Right hindlimb (tissue), 1 donor: ENCODE results near the gene GPR137.

Source experiments
- DNase-seq: peaks from one replicate; pipeline ENCODE4 v3.0.0-alpha.2; 2018

Gene GPR137

DNA sequence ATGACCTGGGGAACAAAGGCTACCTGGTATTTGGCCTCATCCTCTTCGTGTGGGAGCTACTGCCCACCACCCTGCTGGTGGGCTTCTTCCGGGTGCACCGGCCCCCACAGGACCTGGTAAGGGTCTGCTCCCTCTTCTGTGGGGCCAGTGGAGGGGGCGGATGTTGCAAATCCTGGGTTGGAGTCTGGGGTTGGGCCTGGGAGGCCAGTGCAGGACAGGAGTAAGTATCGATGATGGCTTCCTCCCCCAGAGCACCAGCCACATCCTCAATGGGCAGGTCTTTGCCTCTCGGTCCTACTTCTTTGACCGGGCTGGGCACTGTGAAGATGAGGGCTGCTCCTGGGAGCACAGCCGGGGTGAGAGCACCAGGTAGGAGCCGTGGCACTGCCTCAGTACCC is 2.7 kb downstream of the GPR137 start:
- no peak for DNase-seq

DNA sequence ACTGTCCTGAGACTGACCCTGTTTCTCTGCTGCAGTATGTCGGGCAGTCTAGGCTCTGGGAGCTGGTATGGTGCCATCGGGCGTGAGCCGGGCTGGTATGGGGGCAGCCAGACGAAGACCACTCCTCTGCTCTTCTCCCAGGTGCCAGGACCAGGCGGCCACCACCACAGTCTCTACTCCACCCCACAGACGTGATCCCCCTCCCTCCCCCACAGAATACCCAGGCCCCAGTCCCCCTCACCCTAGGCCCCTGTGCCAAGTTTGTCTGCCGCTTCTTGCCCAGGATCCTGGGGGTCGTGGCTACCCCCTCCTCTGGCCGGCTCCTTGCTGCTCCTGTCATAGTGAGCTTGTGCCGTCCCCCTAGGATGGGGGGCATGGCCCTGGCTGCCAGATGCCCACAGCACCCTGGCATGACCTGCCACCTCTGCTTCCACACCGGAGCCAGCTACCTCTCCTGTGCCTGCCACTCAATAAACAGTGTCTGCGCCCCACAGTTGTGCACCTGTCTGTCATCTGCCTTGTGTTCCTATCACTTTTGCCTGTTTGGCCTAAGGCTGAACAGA is 3.4 kb downstream of the GPR137 start:
- no peak for DNase-seq

DNA sequence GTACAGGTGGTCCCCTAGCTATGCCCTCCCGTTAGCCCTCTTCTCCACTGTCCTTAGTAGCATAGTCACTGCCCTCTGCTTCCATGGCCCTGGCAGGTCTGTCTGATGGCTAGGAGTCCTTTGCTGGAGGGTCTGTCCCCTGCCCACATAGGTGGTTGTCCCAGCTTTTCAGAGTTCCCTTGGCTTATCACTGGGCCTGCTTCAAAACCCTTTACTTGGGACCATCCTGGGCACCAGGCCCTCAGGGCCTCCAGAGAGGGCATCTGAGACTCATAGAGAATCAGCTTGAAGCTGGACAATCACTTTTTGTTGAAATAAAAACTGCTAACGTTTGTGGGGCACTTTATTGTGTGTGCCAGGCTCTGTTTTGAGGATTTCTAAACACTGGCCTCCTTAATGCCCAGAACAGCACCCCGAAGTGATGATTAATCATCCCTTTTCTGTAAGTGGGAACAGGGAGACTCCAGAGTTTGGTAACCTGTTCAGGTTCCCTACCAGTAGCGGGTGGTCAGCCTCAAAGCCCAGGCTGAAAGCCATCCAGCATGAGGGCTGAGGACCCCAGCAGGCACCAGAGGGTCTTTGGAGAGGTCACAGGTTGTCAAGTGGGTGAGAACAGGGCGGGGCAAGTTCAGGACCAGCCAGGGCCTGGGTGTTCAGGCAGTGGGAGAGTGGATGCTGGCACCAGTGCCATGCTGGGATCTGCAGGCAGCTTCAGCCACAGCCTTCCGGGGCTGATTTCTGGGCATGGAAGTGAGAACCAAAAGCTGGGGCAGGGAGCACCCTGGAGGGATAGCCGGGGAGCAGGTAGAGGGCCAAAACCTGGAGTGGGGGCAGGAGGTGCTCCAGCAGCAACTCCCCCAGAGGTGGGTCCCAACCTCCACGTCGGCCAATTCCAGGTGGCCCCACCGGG is 5.0 kb downstream of the GPR137 start:
- no peak for DNase-seq

DNA sequence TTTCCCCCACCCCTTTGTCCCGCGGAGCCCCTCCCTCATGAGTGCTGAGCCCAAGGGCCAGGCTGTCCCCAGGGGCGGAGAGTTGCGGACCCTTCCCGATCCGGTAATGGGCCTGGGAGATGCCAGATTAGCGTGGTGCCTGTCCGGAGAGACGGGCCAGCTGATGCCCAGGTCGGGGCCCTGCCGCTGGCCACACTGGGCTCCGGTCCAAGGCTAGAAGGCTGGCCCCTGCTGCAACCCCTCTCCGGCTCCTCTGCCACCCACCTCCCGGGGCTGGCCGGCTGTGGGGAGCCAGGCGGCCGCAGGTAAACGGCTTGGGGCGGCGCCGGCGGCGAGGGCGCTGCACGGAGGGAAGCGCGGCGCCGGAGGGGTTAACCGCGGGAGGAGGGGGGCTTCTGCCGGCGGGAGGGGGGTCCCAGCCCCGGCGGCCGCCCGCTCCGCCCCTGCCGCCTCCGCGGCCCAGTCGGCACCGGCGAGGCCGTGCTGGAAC is 5.7 kb downstream of the GPR137 start, which contains the start of gene KCNK4:
TSS of gene KCNK4 (plus strand) at position 41 of the 490 bp plus-strand sequence. CDS start 1,717 bp downstream, outside the sequence.
- no peak for DNase-seq

DNA sequence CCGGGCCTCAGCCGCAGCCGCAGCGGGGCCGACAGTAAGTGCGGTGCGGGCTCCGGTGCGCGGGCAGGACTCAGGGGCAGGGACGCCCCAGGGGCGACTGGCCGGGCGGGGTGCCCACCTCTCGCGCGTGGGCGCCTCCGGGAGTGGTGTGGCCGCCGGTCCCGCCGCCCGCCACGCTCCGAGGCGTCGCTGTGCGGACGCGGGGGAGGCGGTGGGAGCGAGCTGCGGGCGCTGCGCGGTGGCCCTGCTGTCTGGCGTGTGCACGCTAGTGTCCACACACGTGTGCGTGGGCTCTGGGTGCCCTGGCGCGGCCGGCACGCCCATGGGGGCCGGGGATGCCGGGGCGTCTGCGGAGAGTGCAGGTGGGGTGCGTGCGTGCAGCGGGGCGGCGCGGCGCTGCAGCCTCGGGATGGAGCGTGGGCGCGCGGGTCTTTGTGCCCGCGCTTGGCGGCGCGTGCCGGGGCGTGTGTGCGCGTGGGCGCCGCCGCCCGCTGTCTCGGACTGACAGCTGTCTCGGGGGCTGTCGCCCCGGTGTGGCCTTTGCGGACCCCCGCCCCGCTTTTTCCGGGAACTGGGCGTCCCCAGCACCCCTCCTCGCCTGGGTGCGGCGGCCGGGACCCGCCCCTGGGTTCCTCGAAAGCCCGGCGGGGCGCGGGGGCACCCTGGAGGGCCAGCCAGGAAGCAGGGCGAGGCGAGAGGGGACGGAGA is 6.3 kb downstream of the GPR137 start:
- no peak for DNase-seq

DNA sequence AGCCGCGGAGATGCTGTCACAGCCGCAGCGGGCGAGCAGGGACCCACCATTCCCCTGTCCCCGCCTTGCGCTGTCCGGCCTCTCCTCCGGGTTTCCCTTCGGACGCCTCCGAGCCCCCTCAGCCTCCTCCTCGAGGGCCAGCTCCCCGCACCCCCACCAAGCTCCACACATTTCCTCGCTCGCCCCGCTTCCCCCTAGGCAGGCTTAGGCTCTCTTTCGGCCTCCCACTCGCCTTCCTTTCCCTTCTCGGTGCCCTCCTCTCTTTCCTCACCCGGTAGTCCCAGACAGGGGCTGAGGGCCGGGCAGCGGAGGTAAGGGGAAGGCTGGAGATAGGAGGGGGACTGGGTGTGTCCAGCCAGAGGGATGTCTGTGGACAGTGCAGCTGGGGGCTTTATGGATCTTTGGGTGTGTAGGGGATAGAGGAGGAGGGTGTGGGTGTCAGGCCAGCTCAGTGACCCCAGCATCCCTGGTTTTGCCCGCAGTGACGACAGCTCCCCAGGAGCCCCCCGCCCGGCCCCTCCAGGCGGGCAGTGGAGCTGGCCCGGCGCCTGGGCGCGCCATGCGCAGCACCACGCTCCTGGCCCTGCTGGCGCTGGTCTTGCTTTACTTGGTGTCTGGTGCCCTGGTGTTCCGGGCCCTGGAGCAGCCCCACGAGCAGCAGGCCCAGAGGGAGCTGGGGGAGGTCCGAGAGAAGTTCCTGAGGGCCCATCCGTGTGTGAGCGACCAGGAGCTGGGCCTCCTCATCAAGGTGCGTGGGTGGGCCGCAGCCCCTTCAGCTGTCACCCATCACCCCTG is 7.0 kb downstream of the GPR137 start:
- no peak for DNase-seq

DNA sequence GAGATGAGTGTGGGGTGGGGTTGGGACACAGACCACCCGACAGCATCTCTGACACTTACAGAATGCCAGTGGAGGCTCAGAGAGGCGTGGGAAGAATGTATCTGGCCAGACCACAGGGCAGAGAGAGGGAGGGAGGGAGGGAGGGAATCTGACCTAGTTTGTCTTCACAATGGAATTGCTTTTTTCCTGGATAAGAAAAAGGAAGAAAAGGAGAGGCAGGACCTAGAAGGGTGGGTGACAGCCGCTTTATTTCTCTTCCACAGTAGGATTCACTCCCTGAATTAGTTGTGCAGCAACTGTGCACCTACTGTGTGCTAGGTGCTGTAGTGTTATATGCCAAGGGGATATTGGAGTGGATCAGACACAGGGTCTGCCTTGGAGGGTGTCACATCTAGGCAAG is 9.1 kb downstream of the GPR137 start:
- DNase-seq, result no peak

DNA sequence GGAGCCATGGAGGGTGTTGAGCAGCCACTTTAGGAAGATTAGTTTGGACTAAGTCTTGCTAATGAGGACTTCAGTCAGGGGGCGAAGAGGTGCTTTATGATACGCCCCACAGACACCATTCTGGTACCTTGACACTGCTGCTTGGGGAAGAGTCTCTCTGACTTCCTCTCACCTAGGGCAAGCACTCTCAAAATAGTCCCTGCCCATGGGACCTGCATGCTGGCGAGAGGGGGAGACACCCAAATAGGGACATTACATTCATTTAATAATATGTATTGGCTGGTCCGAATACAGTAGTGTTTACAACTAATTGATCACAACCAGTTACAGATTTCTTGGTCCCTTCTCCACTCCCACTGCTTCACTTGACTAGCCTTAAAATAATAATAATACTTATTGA is 10.1 kb downstream of the GPR137 start:
- DNase-seq, result no peak

DNA sequence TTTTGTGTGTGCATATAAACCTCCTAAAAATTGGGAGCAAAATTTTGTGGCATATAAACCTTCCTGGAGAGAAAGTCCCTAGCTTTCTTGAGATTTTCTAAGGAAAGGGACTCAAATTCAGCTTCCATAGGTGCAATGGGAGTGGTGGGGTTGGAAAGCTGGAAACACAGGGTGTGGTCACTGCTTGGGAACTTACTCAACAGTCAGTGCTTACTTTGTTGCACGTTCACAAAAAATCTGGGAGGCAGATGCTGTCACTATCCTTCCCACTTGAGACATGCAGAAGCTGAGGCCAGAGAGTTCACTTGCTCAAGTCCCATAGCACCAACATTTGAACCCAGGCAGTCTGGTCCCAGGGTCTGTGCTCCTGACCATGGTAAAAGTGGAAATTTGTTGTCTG is 10.6 kb downstream of the GPR137 start:
- DNase-seq, result no peak

DNA sequence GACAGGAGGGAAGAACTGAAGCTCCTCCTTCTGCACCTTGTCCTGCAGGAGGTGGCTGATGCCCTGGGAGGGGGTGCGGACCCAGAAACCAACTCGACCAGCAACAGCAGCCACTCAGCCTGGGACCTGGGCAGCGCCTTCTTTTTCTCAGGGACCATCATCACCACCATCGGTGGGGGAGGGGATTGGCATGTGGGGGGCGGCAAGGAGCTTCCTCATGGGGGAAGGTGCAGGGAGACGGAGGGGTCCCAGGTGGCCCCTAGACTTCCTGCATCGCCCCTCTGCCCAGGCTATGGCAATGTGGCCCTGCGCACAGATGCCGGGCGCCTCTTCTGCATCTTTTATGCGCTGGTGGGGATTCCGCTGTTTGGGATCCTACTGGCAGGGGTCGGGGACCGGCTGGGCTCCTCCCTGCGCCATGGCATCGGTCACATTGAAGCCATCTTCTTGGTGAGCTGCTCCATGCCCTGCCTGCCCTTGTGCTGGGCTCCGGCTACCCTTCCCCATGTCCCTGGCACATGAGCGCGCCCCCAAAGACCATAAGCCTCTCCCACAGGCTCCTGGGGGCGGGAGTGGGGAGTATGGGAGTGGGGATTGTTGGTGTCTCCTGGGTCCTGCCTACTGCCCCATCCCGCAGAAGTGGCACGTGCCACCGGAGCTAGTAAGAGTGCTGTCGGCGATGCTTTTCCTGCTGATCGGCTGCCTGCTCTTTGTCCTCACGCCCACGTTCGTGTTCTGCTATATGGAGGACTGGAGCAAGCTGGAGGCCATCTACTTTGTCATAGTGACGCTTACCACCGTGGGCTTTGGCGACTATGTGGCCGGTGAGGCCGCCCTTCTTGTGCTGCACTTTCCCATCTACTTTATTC is 11.4 kb downstream of the GPR137 start:
- no peak for DNase-seq

DNA sequence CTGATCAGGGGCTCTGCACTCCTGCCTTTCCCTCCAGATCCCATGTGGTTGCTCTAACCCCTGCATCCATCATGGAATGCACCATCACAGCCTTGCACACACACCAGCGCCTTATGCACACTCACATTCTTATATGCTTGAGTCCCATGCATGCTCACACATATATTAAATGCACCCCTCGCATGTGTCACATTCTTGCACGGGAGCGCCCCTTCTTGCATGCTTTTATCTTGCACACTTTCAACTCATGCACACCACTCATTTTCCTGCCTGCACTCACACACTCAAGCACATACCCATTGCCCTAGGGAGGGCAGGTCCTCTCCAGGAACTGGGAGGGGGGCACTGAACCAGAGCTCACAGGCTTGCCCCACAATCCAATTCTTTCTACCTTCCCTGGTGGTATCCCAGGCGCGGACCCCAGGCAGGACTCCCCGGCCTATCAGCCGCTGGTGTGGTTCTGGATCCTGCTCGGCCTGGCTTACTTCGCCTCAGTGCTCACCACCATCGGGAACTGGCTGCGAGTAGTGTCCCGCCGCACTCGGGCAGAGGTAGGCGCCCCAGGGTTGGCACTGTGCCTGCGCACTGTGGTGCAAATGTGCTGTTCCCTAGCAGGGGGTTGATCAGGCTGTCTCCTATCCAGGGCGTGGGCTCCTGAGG is 12.2 kb downstream of the GPR137 start:
- DNase-seq, result no peak

DNA sequence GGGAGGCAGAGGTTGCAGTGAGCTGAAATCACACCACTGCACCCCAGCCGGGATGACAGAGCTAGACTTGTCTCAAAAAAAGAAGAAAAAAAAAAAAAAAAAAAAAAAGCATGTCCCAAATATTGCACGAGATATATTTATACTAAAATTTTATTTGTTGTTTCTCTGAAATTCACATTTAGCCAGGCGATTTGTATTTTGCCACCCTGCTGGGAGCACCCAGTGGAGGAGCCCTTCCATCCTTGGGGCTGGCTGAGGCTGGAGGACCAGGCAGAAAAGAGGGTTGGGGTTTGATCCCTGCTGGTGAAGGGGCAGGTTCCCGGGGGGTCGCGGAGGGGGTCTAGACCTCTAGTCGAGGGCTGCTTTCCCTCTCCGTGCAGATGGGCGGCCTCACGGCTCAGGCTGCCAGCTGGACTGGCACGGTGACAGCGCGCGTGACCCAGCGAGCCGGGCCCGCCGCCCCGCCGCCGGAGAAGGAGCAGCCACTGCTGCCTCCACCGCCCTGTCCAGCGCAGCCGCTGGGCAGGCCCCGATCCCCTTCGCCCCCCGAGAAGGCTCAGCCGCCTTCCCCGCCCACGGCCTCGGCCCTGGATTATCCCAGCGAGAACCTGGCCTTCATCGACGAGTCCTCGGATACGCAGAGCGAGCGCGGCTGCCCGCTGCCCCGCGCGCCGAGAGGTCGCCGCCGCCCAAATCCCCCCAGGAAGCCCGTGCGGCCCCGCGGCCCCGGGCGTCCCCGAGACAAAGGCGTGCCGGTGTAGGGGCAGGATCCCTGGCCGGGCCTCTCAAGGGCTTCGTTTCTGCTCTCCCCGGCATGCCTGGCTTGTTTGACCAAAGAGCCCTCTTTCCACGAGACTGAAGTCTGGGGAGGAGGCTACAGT is 13.6 kb downstream of the GPR137 start:
- peak; percentile 74 for DNase-seq

DNA sequence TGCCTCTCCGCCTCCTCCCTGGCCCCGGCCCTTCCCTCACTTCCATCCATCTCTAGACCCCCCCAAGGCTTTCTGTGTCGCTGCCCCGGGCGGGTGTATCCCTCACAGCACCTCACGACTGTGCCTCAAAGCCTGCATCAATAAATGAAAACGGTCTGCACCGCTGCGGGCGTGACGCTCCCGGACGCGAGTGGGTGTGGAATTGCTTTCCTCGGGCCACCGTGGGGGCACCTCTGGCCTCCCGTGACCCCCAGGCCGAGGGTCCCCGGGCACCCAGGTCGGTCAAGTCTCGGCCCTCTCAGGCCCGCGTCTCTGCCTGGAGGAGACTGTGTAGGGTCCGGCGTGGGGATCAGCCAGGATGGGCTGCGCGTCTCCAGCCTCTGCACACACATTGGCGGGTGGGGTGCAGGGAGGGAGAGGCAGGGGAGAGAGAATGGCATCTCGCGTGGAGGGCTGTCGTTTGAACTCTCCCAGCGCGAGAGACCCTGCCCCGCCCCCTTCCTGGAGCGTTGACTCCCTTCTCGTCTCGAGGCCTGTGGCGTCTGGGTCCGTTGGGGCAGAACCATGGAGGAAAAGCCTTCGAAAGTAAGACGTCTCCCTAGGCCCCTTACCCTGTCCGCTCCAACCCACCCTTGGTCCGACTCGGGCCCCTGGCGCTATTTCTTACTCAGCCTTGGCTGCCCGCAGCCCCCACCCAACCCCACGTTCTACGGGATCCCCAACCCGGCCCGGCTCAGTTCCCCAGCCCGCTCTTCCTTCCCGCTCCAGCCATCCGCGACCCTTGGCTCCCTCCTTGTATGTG is 14.4 kb downstream of the GPR137 start, which contains the start of gene CATSPERZ:
TSS of gene CATSPERZ (plus strand) at position 512 of the 802 bp plus-strand sequence. CDS start at position 565, 53 bp downstream.
- no peak for DNase-seq

DNA sequence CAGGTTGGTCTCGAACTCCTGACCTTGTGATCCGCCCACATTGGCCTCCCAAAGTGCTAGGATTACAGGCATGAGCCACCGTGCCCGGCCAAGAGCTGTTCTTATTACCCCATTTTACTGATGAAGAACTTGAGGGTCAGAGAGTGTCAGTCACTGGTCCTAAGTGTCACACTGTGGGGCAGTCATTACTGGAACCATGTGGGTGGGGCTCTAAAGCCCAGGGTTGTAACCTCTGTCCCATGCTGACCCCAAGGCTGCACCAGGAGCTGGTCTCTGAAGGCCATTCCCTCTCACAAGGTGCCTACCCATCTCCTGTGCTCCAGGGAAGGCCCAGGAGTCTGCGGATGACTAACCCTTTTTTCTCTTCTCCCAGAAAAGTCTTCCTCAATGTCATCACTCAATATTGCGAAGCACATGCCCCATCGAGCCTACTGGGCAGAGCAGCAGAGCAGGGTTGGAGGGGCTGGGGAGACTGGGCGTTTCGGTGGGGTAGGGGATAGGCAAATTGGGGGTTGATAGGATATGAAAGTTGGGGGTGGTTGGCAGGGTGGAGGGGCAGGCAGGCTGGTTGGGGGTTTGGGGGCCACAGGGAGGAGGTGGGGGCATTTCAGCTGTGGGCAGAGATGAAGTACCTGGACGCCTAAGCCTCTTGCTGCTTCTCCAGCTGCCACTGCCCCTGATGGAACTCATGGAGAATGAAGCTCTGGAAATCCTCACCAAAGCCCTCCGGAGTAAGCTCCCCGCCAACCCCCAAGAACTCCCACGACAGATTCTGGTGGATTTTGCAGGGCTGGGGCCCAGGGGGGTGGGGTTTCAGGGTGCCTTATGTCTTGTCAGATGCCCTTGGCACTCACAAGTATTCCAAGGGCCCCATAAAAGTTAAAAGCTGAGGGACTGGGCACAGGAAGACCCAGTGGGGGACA is 17.7 kb downstream of the GPR137 start:
- no peak for DNase-seq

DNA sequence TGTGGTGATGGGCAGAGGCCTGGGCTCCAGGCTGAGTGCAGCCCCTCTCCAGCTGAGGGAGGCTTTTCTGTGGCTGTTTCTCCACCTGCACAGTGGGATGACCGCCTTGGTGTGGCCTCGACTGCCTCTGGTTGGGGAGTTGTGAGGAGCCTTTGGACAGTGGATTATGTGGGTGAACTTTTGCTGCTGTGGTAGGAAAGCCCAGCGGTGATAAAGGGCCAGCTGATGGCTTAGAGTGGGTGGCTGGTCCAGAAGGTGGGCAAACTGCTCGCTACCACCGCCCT is 18.3 kb downstream of the GPR137 start:
- no peak for DNase-seq

DNA sequence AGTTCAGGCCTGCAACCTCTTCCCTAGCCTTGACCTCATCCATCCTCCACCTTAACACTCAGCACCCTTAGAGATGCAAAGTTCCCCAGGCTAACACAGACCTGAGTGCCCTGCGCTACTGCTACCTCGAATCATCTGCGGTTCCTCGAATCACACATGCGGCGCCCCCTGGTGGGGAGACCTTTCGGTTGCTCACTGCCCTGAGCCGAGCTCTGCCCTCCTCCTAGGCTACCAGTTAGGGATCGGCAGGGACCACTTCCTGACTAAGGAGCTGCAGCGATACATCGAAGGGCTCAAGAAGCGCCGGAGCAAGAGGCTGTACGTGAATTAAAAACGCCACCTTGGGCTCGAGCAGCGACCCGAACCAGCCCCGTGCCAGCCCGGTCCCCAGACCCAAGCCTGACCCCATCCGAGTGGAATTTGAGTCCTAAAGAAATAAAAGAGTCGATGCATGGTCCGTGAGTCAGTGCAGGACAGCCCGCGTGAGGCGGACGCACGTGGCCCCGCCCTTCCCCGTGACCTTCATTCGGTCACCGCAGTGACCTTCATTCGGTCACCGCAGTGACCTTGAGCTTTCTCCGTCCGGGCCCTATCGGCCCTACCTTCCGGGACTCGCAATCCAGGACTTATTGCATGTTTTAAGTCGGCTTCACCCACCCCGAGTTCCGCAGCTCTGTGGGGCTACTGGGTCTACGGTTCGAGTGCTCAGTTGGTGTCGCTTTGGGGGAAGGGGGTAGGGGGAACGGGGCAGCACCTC is 18.8 kb downstream of the GPR137 start:
- peak; percentile 89 for DNase-seq

DNA sequence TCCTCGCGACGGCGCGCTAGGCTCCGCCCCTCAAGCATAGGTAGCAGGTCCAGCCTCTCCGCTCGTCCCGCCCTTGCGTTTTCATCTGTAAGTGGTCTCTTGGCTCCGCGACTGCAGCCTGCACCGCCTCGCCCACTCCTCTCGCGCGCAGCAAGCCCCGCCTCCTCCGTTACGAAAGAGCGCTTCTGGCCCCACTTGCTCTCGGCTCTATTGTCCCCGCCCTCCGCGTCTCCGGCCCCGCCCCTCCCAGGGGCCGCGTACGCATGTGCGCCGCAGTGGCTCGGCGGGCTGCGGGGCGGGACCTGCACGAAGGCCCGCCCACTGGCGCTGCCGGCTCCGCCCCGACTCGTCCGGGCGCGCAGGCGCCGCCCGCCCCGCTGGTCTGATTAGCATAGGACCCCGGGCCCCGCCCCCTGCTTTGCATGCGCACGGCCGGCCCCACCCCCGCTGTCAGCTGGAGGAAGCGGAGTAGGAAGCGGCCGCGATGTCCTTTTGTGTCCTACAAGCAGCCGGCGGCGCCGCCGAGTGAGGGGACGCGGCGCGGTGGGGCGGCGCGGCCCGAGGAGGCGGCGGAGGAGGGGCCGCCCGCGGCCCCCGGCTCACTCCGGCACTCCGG is 19.5 kb downstream of the GPR137 start, which contains the start of gene ESRRA:
TSS of gene ESRRA (plus strand) at position 450 of the 616 bp plus-strand sequence. CDS start 1,656 bp downstream, outside the sequence.
- peak; percentile 99 for DNase-seq
